EL (cell line): Measurements from ENCODE around the gene HAUS3.

Experiments used
- DNase-seq: peaks from one replicate; pipeline ENCODE4 v3.0.0-alpha.2; 2016

Gene HAUS3

GRCh38 chr4:2262944-2263250 lies 21.0 kb upstream of the HAUS3 start:
- DNase-seq, result no peak

GRCh38 chr4:2262145-2262943 lies 20.4 kb upstream of the HAUS3 start:
- DNase-seq, result peak; percentile 99

DNA sequence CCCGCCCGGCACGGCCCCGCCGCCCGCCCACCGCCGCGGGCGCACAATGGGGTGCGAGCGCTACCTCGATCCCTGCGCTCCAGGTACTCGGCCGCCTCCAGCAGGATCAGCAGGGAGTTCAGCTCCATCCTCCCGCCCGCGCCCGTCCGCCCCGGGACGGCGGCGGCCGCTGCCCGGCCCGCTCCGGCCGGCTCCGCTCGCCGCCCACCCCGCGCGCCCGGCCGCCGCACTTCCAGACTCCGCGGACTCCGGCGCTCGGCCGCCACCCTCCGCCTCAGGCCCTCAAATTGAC lies 19.9 kb upstream of the HAUS3 start, which contains the start of gene MXD4:
Gene MXD4, minus strand, starts transcription at position 257 of the 292 bp plus-strand sequence. Its CDS starts 129 bp downstream, at position 128.
- no peak for DNase-seq

DNA sequence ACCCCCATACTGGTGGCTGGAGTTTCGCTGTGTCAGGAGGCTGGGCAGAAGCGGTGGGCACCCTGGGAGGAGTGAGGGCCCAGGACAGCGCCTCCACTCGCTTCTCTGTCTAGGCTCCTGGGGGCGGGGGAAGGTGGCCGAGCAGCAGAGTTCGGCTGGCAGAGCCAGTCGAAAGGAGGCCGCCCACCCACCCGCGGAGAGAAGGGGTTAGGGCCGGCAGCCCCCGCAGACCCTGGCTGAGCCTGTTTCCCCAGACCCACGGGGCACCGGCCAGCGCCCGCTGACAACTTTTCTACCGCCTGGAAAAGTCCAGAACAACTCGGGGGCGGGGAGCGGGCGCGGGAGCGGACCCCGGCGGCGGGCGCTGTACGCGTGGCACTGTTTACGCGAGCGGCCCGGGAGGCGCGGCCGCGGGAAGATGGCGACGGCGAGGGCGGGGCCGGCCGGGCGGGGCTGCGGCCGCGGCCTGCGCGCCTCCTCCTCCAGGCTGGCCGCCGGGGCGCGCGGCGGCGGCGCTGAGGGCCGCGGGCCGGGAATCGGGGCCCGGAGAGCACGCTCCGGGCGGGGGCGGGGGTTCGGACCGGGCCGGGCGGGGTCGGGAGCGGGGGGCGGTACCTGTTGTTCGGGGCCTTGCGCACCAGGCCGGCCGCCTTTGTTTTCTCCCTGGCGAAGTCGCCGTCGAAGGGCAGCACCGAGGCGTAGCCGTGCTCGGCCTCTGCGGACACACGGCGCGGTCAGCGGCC lies 19.4 kb upstream of the HAUS3 start:
- peak; percentile 53 for DNase-seq

DNA sequence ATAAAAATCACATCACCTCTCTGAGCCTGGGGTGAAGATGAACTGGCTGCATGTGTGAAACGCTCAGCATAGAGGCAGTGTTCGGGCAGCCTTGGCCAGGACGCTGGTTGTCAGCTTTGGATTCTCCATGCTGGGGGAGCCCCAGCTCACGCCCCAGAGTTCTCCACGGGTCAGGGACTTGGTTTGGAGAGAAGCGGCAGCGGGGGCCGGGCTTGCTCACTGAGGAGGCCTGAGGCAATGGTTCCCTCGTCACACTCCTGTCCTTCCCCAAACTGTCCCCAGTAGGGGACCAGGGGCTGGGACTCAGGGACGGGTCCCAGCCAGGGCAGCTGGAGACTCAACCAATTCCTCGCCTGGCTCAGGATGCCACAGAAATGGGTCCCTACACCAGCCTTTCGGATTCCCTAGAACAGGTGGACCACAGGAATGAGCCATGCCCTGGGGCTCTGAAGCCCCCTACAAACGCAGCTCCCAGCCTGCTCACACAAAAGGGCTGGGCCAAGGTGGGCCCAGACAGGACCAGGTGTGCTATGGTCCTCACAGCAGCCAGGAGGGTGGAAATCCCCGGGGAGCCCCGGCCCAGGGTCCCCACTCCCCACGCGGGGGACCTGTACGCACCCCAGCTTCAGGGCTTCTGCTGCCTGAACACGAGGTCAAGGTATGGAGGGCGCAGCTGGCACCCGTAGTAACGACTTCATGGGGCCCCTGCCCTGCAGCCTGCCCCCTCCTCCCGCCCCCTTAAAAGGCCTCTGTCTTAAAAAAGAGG lies 18.6 kb upstream of the HAUS3 start:
- DNase-seq, result no peak

- no peak for DNase-seq
Measured at GRCh38 chr4:2259541-2260343, 17.8 kb upstream of the HAUS3 start.

GRCh38 chr4:2259036-2259540 lies 17.2 kb upstream of the HAUS3 start:
- DNase-seq, result no peak

GRCh38 chr4:2258091-2259035 lies 16.4 kb upstream of the HAUS3 start:
- no peak for DNase-seq

DNA sequence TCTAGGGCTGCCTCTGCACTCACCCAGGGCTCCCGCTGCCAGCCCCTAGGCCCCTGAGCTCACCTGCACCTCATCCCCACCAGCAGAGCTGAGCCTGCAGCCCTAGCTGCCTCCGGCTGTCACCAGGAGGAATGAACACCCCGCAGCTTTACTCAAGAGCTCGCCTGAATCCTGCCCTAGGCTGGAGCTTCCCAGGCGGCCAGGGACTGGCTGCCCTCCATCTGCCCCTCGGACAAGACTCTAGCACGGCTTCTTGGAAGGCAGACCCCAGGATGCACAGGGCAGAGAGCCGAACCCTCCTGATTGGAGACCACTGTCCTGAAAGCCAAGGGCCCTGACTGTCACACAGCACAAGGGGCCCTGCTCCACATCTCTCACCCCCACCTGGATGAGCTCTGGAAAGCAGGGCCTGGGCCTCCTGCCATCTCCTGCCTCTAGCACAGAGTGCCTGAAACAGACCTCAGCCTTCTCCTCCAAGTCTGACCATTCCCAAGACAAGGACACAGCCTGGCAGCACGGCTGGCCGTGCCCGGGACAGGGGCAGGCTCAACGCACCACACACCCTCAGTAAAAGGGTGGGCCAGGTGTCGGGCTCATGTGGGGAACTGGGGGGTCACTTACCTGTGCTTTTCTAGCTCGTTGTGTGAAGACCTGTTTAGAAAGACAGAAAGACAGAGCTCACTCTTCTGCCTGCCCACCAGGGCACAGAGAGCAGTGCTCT lies 15.6 kb upstream of the HAUS3 start:
- DNase-seq, result no peak

DNA sequence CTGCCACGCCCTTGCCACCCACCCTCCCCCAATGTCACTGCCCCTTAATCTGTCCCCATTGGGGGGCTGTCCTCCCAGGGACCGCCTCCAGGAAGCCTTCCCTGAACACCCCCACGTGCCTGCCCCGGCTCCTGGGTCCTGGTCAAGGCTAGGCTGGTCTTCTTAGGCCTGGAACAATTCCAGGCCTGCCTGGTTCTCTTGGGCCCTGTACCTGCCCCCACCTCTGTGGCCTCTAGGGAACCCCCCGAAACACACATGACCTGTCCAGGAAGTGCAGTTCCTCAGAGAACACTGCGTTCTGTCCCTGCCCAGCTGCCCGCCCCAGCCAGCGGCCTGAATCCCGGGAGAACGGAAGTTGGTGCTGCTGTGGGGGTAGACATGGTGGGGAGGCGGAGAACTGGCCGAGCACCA lies 14.9 kb upstream of the HAUS3 start:
- DNase-seq, result no peak

- no peak for DNase-seq
Measured at GRCh38 chr4:2256156-2256731, 14.3 kb upstream of the HAUS3 start.

DNA sequence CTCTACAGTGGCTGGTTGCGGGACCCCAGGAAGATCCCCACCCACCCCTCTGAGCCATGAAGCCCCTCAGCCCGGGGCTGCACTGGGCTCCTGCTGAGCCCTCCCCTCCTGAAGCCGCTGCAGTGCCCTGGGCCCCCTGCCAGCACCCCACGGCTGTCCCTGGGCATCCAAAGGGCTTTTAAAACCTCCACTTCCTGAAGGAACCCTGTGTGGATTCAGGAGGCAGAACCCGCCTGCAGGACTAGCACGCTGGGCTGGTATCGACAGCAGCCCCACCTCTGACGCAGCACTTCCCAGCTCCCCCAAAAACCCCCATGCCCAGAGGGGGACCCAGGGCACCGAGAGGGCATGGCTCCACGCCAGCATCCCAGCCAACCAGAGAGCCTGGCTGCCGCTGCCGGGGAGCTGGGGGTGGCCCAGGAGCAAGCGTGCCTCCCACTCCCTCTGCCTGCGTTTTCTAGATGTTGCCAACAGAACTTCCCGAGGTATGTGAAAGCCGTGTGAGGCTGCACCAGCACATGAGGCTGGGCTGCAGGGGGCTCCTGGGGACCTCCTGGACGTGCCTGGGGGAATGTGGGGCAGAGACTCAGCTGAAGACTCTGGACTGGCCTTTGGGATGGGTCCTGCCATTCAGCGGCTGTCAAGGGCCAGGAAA lies 13.7 kb upstream of the HAUS3 start:
- no peak for DNase-seq

- DNase-seq, result no peak
Measured at GRCh38 chr4:2254665-2255500, 13.0 kb upstream of the HAUS3 start.

GRCh38 chr4:2253160-2254084 lies 11.5 kb upstream of the HAUS3 start:
- no peak for DNase-seq

DNA sequence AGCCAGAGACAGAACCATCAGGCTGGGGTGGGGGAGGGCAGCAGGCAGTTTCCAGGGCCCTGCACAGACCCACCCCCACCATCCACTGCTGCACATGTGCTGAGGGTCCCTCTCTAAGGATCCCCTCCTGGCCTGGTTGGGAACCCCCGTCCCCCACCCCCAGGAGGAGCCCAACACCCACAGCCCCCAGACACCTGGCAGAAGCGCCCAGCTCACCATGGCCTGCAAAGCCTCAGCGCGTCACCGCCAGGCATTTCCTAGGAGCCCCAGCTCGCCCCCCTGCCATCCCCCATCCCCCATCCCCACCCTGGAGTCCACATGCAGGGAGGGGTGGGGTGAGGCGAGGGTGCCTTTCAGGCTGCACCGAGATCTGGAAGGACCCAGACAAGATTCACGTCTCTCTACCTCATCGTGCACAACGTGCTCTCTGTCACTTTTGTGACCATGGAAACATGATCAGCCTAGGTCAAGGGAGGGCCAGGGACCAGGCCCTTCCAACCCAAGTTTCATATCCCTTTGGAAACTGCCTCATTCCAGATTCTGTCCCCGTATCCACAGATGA lies 10.7 kb upstream of the HAUS3 start:
- no peak for DNase-seq

DNA sequence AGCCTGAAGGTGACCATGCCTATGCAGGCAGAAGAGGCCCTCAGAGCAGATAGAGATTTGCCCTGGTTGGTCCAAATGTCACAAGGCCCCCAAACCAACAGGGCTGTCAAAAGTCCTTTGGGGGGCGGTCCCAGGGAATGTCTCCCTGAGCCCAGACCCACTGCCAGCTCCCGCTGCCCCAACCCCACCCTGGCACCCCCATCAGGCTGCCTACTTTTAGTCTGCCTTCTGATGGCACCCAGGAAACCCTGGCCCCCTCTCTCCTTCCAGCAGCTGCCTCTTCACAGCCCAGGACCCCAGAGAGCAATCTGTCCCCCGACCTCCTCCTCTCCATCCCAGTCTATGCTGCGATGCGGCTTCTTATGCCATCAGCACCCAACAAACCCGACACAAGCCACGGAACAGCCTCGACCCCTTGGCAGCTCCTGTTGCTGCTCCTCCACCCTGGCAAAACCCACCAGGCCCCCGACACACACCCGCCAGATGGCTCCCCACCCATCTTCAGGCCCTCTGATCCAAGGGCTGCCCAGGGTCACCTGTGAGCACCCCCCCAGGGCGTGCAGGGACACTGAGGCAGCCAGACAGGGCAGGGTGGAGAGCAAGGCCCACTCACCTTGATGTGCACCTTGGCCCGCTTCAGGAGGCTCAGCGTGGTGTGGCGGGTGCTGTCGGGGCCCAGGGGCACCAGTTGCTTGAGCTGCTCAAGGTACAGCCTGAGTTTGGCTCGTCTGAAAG lies 10.0 kb upstream of the HAUS3 start:
- no peak for DNase-seq
